D721Med (cell line): ENCODE results near the gene OR11H12.
"Not testable (repeated sequence)": the region's sequence is repeated elsewhere in the genome, so short reads cannot be mapped to it uniquely, and the experiment has no call there.

Source experiments
- DNase-seq: peaks from one replicate; pipeline ENCODE4 v3.0.0; 2011; ENCODE audit warnings: low spot score; ENCODE audit not compliant: insufficient read length
- FAIRE-seq: peaks from 2 replicates; lab custom pipeline; 2011; peaks lifted over from hg19 to GRCh38; lab: Jason Lieb, UNC

OR11H12 gene

GRCh38 chr14:18600817-18601216 is at the start of gene OR11H12:
OR11H12 (plus strand) TSS chr14:18601117; CDS start chr14:18601117, 0 bp downstream.
- DNase-seq, FAIRE-seq: not testable (repeated sequence)

- FAIRE-seq, DNase-seq: not testable (repeated sequence)
Measured at GRCh38 chr14:18582908-18583307, 18.0 kb upstream of the OR11H12 start.

- DNase-seq, FAIRE-seq: not testable (repeated sequence)
Measured at GRCh38 chr14:18626610-18627213, 25.8 kb downstream of the OR11H12 start.

GRCh38 chr14:18636066-18636465 is 35.1 kb downstream of the OR11H12 start:
- FAIRE-seq, DNase-seq: not testable (repeated sequence)

GRCh38 chr14:18638032-18638431 is 37.1 kb downstream of the OR11H12 start:
- not testable (repeated sequence) for FAIRE-seq, DNase-seq

GRCh38 chr14:18638785-18639184 is 37.9 kb downstream of the OR11H12 start:
- DNase-seq, FAIRE-seq: not testable (repeated sequence)

- not testable (repeated sequence) for DNase-seq, FAIRE-seq
Measured at GRCh38 chr14:18646075-18646730, 45.3 kb downstream of the OR11H12 start.
